ENCODE data around the gene BABAM2.
A peak's percentile ranks its signal among the peaks of the same experiment; 100 is the strongest.
"Not testable (repeated sequence)": the region's sequence is repeated elsewhere in the genome, so short reads cannot be mapped to it uniquely, and the experiment has no call there.

Gene BABAM2

GRCh38 chr2:27953077-27953476 lies 62.5 kb downstream of the BABAM2 start:
- DNase-seq = no peak

GRCh38 chr2:27954221-27954673 lies 63.7 kb downstream of the BABAM2 start:
- DNase-seq = no peak

GRCh38 chr2:27954771-27955383 lies 64.3 kb downstream of the BABAM2 start:
- DNase-seq = peak; percentile 44

GRCh38 chr2:27955384-27956161 lies 65.0 kb downstream of the BABAM2 start:
- no peak for DNase-seq

GRCh38 chr2:27956888-27957287 lies 66.4 kb downstream of the BABAM2 start:
- DNase-seq = no peak

- DNase-seq = no peak
Measured at GRCh38 chr2:27958711-27959378, 68.3 kb downstream of the BABAM2 start.

GRCh38 chr2:27959496-27959895 lies 69.0 kb downstream of the BABAM2 start:
- no peak for DNase-seq

- peak; percentile 32 for DNase-seq
Measured at GRCh38 chr2:27960237-27960912, 69.8 kb downstream of the BABAM2 start.

GRCh38 chr2:27962006-27962405 lies 71.5 kb downstream of the BABAM2 start:
- DNase-seq = no peak

- DNase-seq = no peak
Measured at GRCh38 chr2:27963472-27963871, 72.9 kb downstream of the BABAM2 start.

- DNase-seq = no peak
Measured at GRCh38 chr2:27964067-27964466, 73.5 kb downstream of the BABAM2 start.

GRCh38 chr2:27965841-27966240 lies 75.3 kb downstream of the BABAM2 start:
- peak; percentile 64 for DNase-seq

GRCh38 chr2:27966466-27966865 lies 75.9 kb downstream of the BABAM2 start:
- DNase-seq = no peak

- DNase-seq = no peak
Measured at GRCh38 chr2:27967076-27967475, 76.5 kb downstream of the BABAM2 start.

GRCh38 chr2:27968045-27968444 lies 77.5 kb downstream of the BABAM2 start:
- not testable (repeated sequence) for DNase-seq

GRCh38 chr2:27968957-27969356 lies 78.4 kb downstream of the BABAM2 start:
- DNase-seq = not testable (repeated sequence)

- no peak for DNase-seq
Measured at GRCh38 chr2:27972311-27972710, 81.8 kb downstream of the BABAM2 start.

GRCh38 chr2:27973592-27973991 lies 83.1 kb downstream of the BABAM2 start:
- no peak for DNase-seq

- DNase-seq = no peak
Measured at GRCh38 chr2:27976308-27976707, 85.8 kb downstream of the BABAM2 start.

GRCh38 chr2:27977731-27978312 lies 87.3 kb downstream of the BABAM2 start:
- no peak for DNase-seq

- not testable (repeated sequence) for DNase-seq
Measured at GRCh38 chr2:27978761-27979160, 88.2 kb downstream of the BABAM2 start.

- no peak for DNase-seq
Measured at GRCh38 chr2:27980242-27980641, 89.7 kb downstream of the BABAM2 start.

GRCh38 chr2:27984153-27984552 lies 93.6 kb downstream of the BABAM2 start:
- DNase-seq = no peak

All from CD4-positive, alpha-beta T cell treated with Interleukin-4 for 4 hours (primary cell).